Esophagus squamous epithelium (tissue), 4 donors: ENCODE measurements around the gene GADD45A.

Source experiments
- CTCF ChIP-seq, 6 experiments: fragments of 450-650 bp in 4 of 6; fragments of 200-600 bp in 2 of 6; sonication (generic) in 2 of 6; IDR thresholded peaks; one replicate each; pipeline ENCODE4 v1.5.1; 2016 to 2019; ENCODE audit warnings: antibody characterized with exemption in 6 of 6, mild to moderate bottlenecking in 4 of 6, moderate library complexity in 4 of 6
- POLR2A ChIP-seq, 4 donors: fragments of 450-650 bp; IDR thresholded peaks; one replicate each; pipeline ENCODE4 v1.6.1; 2017; ENCODE audit warnings: antibody characterized with exemption in 4 of 4, mild to moderate bottlenecking in 4 of 4, moderate library complexity in 3 of 4

- TF ChIP-seq POLR2A (IDR thresholded peaks at IDR 0.05) (no peak), CTCF (IDR thresholded peaks at IDR 0.05) (no peak)
Observed at GRCh38 chr1:67719329-67720196, 34.6 kb downstream of the GADD45A start.
